Measurements from ENCODE around the gene HNRNPU.

The HNRNPU gene

GRCh38 chr1:244802041-244802440 is 62.3 kb downstream of the HNRNPU start:
- no peak for DNase-seq

DNA sequence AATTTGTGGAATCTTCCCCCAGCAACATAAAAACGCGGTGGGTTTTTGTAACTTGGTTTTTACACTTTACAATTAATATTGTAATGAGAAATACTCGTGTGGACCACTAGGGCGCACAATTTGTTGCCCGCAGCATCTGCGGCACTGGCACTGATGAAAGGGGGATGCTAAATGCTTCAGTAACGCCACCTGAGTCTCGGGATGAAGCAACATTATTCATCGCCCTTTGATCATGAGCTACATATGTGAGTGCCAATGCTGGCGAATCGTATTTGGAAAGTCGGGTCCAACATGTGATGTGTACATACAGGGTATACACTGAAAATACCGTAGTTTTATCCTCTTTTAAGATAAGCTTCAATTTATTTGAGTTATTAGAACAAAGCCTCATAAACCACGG is 63.1 kb downstream of the HNRNPU start:
- peak; percentile 38 to 66 (median 60) for DNase-seq

DNA sequence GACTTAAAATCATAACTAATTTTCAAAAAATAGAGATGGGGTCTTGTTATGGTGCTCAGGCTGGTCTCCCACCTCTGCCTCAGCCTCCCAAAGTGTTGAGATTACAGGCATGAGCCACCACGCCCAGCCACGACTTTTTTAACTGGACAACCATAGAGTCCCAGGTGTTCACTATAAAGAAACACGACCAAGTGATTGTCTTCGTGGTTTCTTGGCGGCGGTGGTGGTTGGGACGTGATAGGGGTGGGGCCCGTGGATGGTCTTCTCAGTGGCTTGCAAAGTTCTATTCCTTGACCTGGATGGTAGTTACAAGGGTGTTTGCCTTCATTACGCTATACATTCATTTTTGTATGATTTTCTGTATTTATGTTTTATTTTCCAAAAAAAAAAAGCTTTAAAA is 63.5 kb downstream of the HNRNPU start:
- DNase-seq: no peak

All from suppressor macrophage (primary cell).